ENCODE data around the gene TAF11L7.
"Not testable (repeated sequence)": the region's sequence is repeated elsewhere in the genome, so short reads cannot be mapped to it uniquely, and the experiment has no call there.

Gene TAF11L7

DNA sequence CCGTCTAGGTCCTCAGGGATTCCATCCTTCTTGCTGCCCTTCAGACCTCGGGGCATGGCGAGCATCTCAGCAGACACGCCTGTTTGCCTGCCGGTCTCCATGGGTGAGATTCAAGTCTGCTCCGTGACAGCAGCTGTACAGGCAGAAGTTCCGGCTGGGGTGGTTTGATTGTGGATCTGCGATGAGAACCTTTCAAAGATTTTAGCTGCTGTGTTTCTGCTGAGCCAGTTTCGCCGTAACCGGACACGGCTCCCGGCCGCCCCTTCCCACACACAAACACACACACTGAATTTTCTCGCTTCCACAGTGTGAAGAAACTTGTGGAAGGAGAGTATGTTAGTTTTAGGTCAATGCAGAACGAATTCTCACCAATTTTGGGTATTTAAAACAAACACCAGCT lies at the start of gene TAF11L7:
Gene TAF11L7 (minus strand): TSS at position 101 of the 400 bp plus-strand sequence.
- POLR2A ChIA-PET; DNase-seq (ENCODE audit: extremely low spot score); CTCF ChIA-PET: not testable (repeated sequence)

- no peak for DNase-seq (ENCODE audit: extremely low spot score)
- CTCF ChIA-PET: no interaction called here
- POLR2A ChIA-PET: no interaction called here
- TF ChIP-seq, protein P1, sequence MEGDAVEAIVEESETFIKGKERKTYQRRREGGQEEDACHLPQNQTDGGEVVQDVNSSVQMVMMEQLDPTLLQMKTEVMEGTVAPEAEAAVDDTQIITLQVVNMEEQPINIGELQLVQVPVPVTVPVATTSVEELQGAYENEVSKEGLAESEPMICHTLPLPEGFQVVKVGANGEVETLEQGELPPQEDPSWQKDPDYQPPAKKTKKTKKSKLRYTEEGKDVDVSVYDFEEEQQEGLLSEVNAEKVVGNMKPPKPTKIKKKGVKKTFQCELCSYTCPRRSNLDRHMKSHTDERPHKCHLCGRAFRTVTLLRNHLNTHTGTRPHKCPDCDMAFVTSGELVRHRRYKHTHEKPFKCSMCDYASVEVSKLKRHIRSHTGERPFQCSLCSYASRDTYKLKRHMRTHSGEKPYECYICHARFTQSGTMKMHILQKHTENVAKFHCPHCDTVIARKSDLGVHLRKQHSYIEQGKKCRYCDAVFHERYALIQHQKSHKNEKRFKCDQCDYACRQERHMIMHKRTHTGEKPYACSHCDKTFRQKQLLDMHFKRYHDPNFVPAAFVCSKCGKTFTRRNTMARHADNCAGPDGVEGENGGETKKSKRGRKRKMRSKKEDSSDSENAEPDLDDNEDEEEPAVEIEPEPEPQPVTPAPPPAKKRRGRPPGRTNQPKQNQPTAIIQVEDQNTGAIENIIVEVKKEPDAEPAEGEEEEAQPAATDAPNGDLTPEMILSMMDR (IDR thresholded peaks at IDR 0.05; ENCODE audit: control extremely low read depth, extremely low read depth, low read depth, missing control alignments): no peak
Observed at GRCh38 chr5:17634160-17634559, 48.6 kb upstream of the TAF11L7 start, which contains the start of gene TAF11L14. Gene TAF11L14, plus strand, starts transcription at chr5:17634460.

DNA sequence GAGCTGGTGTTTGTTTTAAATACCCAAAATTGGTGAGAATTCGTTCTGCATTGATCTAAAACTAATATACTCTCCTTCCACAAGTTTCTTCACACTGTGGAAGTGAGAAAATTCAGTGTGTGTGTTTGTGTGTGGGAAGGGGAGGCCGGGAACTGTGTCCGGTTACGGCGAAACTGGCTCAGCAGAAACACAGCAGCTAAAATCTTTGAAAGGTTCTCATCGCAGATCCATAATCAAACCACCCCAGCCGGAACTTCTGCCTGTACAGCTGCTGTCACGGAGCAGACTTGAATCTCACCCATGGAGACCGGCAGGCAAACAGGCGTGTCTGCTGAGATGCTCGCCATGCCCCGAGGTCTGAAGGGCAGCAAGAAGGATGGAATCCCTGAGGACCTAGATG lies 46.2 kb upstream of the TAF11L7 start, which contains the start of gene TAF11L13:
Gene TAF11L13 (plus strand): TSS at position 301 of the 400 bp plus-strand sequence.
- POLR2A ChIA-PET; DNase-seq (ENCODE audit: extremely low spot score); CTCF ChIA-PET: not testable (repeated sequence)

- no peak for DNase-seq (ENCODE audit: extremely low spot score)
- TF ChIP-seq, protein P1 (IDR thresholded peaks at IDR 0.05; ENCODE audit: control extremely low read depth, extremely low read depth, low read depth, missing control alignments): no peak
- ChIA-PET CTCF (no interaction called here), POLR2A (no interaction called here)
Observed at GRCh38 chr5:17625686-17626085, 40.1 kb upstream of the TAF11L7 start.

DNA sequence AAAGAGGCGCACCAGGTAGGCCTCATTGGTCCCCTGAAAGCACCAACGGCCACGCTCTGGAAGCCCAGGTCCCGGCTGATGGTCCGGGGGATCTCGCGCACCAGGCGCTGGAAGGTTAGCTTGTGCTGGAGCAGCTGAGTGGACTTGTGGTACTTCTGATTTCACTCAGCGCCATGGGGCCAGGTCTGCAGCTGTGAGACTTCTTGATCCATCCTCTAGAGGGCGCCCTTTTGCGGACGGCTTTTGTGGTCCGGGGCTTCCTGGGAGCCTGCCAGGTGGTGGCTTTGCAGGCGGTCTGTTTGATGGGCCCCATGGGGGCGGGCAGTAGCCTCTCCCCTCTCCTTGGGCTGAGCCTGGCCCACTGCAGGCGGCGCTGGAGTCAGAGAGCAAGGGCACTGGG lies 35.1 kb upstream of the TAF11L7 start:
- DNase-seq (ENCODE audit: extremely low spot score): no peak
- POLR2A ChIA-PET: no interaction called here
- CTCF ChIA-PET: interaction anchor here (1.2 to 1.5 kb wide), 2 partner anchors 14 to 24 kb away, joined by 3 to 4 read pairs; no protein-coding TSS in a partner anchor
- TF ChIP-seq, protein P1 (IDR thresholded peaks at IDR 0.05; ENCODE audit: control extremely low read depth, extremely low read depth, low read depth, missing control alignments): no peak

GRCh38 chr5:17619354-17619753 lies 33.8 kb upstream of the TAF11L7 start:
- ChIA-PET CTCF (no interaction called here), POLR2A (no interaction called here)

DNA sequence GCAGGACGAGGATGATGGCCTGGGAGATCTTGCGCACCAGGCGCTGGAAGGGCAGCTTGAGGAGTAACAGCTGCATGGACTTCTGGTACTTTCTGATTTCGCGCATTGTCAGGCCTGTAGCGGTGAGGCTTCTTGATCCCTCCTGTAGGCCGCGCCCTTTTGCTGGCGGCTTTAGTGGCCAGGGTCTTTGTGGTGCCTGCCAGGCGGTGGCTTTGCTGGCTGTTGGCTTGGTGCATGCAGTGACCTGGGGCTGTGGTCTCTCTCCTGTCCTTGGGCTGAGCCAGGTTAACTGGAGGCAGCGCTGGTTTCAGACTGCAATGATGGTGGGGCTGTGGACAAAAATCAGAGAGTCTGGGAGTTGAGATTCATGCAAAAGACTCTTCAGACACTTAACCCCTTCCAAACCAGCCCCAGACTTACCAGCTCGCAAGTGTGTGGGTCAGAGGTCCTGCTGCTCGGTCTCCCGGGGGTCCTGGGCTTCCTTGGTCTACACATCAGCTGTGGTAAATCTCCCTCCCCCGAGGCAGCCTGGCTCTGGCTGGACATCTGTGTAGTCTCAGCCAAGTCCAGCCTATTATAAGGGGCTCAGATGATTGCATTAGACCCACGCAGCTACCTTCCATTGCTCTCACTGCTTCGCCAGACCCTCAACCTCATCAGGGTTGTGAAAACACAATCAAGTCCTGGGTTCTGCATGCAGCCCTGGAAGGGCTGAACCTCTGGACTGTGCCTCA lies 29.5 kb upstream of the TAF11L7 start:
- TF ChIP-seq, protein P1 (IDR thresholded peaks at IDR 0.05; ENCODE audit: control extremely low read depth, extremely low read depth, low read depth, missing control alignments): no peak
- ChIA-PET POLR2A (no interaction called here), CTCF (no interaction called here)
- DNase-seq (ENCODE audit: extremely low spot score): no peak

More at GRCh38 chr5:17619354-17619753, 33.8 kb upstream of the TAF11L7 start:
- TF ChIP-seq, protein P1 (IDR thresholded peaks at IDR 0.05; ENCODE audit: control extremely low read depth, extremely low read depth, low read depth, missing control alignments): no peak
- no peak for DNase-seq (ENCODE audit: extremely low spot score)

GRCh38 chr5:17610092-17610491 lies 24.5 kb upstream of the TAF11L7 start, which contains the start of gene TAF11L12:
Gene TAF11L12, plus strand, starts transcription at chr5:17610392.
- POLR2A ChIA-PET; CTCF ChIA-PET; DNase-seq (ENCODE audit: extremely low spot score): not testable (repeated sequence)

DNA sequence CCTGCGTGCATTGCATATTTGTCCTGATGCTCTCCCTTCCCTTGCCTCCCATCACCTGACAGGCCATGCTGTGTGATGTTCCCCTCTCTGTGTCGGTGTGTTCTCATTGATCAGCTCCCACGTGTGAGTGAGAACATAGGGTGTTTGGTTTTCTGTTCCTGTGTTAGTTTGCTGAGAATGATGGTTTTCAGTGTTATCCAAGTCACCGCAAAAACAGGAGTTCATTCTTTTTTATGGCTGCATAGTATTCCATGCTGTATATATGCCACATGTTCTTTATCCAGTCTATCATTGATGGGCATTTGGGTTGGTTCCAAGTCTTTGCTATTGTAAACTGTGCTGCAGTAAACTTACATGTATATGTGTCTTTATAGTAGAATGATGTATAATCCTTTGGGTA lies 21.9 kb upstream of the TAF11L7 start:
- CTCF ChIA-PET; DNase-seq (ENCODE audit: extremely low spot score); POLR2A ChIA-PET: not testable (repeated sequence)
